Measurements from ENCODE around the gene EREG.

EREG gene

GRCh38 chr4:74374561-74375327 is 9.8 kb downstream of the EREG start:
- H3K36me3 ChIP-seq = no peaks in the 10 kb centered on the region
- no peaks in the 10 kb centered on the region for H3K9me3 ChIP-seq (ENCODE audit: severe bottlenecking)
- DNase-seq = no peak
- no peak overlapping the region for H3K4me3 ChIP-seq (ENCODE audit: low read depth, low read length)
- H3K27me3 ChIP-seq (ENCODE audit: insufficient read depth, low read depth, severe bottlenecking) = no peaks in the 10 kb centered on the region
- TF ChIP-seq CTCF (IDR thresholded peaks at IDR 0.05; ENCODE audit: low read depth, low read length) = no peak
- H3K27ac ChIP-seq = no peak overlapping the region

- Histone ChIP-seq H3K9me3 (ENCODE audit: severe bottlenecking) (no peaks in the 10 kb centered on the region), H3K27ac (no peak overlapping the region), H3K4me3 (ENCODE audit: low read depth, low read length) (no peak overlapping the region), H3K27me3 (ENCODE audit: insufficient read depth, low read depth, severe bottlenecking) (no peaks in the 10 kb centered on the region), H3K36me3 (no peaks in the 10 kb centered on the region)
- DNase-seq = no peak
- TF ChIP-seq CTCF (IDR thresholded peaks at IDR 0.05; ENCODE audit: low read depth, low read length) = no peak
These were observed 11.0 kb downstream of the EREG start for GRCh38 chr4:74375824-74376426.

- TF ChIP-seq CTCF (IDR thresholded peaks at IDR 0.05; ENCODE audit: low read depth, low read length) = no peak
- no peak for DNase-seq
- Histone ChIP-seq H3K4me3 (ENCODE audit: low read depth, low read length) (no peak overlapping the region), H3K36me3 (no peaks in the 10 kb centered on the region), H3K27me3 (ENCODE audit: insufficient read depth, low read depth, severe bottlenecking) (no peaks in the 10 kb centered on the region), H3K27ac (no peak overlapping the region), H3K9me3 (ENCODE audit: severe bottlenecking) (no peaks in the 10 kb centered on the region)
These were observed 12.0 kb downstream of the EREG start for GRCh38 chr4:74376888-74377483.

GRCh38 chr4:74377714-74378113 is 12.8 kb downstream of the EREG start:
- Histone ChIP-seq H3K9me3 (ENCODE audit: severe bottlenecking) (no peaks in the 10 kb centered on the region), H3K4me3 (ENCODE audit: low read depth, low read length) (no peak overlapping the region), H3K27ac (no peak overlapping the region), H3K36me3 (no peaks in the 10 kb centered on the region), H3K27me3 (ENCODE audit: insufficient read depth, low read depth, severe bottlenecking) (no peaks in the 10 kb centered on the region)
- no peak for DNase-seq
- no peak for TF ChIP-seq CTCF (IDR thresholded peaks at IDR 0.05; ENCODE audit: low read depth, low read length)

- no peak for DNase-seq
- TF ChIP-seq CTCF (IDR thresholded peaks at IDR 0.05; ENCODE audit: low read depth, low read length) = no peak
- no peaks in the 10 kb centered on the region for H3K9me3 ChIP-seq (ENCODE audit: severe bottlenecking)
- no peaks in the 10 kb centered on the region for H3K27me3 ChIP-seq (ENCODE audit: insufficient read depth, low read depth, severe bottlenecking)
- H3K36me3 ChIP-seq = no peaks in the 10 kb centered on the region
- no peak overlapping the region for H3K4me3 ChIP-seq (ENCODE audit: low read depth, low read length)
- no peak overlapping the region for H3K27ac ChIP-seq
These were observed 13.6 kb downstream of the EREG start for GRCh38 chr4:74378573-74378972.
